Colonic mucosa (tissue), 4 donors: ENCODE results near the gene PHC3. TPM values are rescaled to one million over a fixed set of nuclear protein-coding genes. Genes with fewer than 3 reads are reported as not detected.

ENCODE experiments used
- DNase-seq: peaks from one replicate; pipeline ENCODE4 v3.0.0-alpha.2; 2020
- H3K27ac ChIP-seq: fragments of 200-600 bp; one replicate; pipeline ENCODE4 v1.8.0; 2021
- H3K27me3 ChIP-seq: fragments of 200-600 bp; one replicate; pipeline ENCODE4 v1.8.0; 2021
- H3K36me3 ChIP-seq: fragments of 200-600 bp; one replicate; pipeline ENCODE4 v1.8.0; 2021
- H3K4me1 ChIP-seq: fragments of 200-600 bp; one replicate; pipeline ENCODE4 v1.8.0; 2021; ENCODE audit warnings: mild to moderate bottlenecking
- H3K4me3 ChIP-seq: fragments of 200-600 bp; one replicate; pipeline ENCODE4 v1.8.0; 2021
- H3K9ac ChIP-seq, 2 donors: one replicate each; pipeline ENCODE4 v1.7.0; 2013; ENCODE audit warnings: control low read depth in 2 of 2, low read depth in 2 of 2, low read length in 2 of 2
- H3K9me3 ChIP-seq: fragments of 200-600 bp; one replicate; pipeline ENCODE4 v1.8.0; 2021
- CTCF ChIP-seq: fragments of 200-600 bp; IDR thresholded peaks from one replicate; pipeline ENCODE4 v1.8.0; 2022; ENCODE audit warnings: antibody characterized with exemption, mild to moderate bottlenecking
- intact Hi-C: fragments of 100-400 bp; cut with DNase I; formaldehyde crosslinking; loops from one replicate; pipeline ENCODE4 v1.14.1; 2022
- total RNA-seq, 2 donors: library from RNA; stranded (reverse); fragmentation: NEBNext Ultra II Directional in 1 of 2; extraction: Animal tissue kit (Norgen Biotek cat#: 25700) in 1 of 2; gene quantifications; one replicate each; pipeline ENCODE4 v1.2.1, GENCODE V29; 2021
- donor health status: healthy.
- donor health status: DM: no; HTN: no; CAD: no.
- donor health status: DM: no; HTN: no; CAD: no.

The PHC3 gene
- total RNA-seq, 2 donors from 2014 or later: 36.4 to 49.4 TPM

- no peak overlapping the region for H3K9ac ChIP-seq
- intact Hi-C loops: no loop called here
- no peak overlapping the region for H3K27ac ChIP-seq
- H3K36me3 ChIP-seq: no peaks in the 10 kb centered on the region
- H3K9me3 ChIP-seq: no peaks in the 10 kb centered on the region
- H3K4me1 ChIP-seq: no peaks in the 10 kb centered on the region
- H3K4me3 ChIP-seq: no peak overlapping the region
- DNase-seq: no peak
- no peaks in the 10 kb centered on the region for H3K27me3 ChIP-seq
- no peak for TF ChIP-seq CTCF
These were observed 25.9 kb downstream of the PHC3 start for GRCh38 chr3:170155604-170156003.

DNA sequence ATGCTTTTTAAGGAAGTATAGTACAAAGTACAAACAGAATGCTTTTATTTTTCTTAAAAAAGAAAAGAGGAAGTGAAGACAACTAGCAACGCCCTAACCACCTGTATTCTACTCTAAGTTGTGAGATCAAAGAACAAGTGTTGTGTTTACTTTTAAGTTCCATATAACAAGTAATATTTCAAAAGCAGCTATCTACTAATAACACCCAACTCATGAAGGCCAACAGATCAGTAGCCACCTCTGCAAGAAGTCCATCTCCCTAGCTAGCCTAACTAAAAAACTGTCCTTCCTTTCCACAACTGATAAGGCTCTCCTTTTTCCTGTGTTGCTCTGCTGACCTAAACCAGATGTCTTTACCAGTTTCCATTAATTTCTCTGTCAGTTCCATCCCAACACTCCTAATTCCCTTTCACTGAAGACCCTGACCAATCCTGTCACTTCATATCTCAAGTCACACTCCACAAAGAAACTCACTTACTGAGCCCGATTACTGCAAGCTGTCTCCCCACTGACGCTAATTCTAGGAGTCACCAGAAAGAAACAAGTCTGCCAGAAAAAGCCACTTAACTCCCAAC lies 26.9 kb downstream of the PHC3 start:
- peak overlapping the region; percentile 72 for H3K27ac ChIP-seq
- H3K9ac ChIP-seq: peak overlapping the region in 1 of 2 donors; percentile 38
- H3K4me3 ChIP-seq: no peak overlapping the region
- no peak for TF ChIP-seq CTCF
- intact Hi-C loops: no loop called here
- no peaks in the 10 kb centered on the region for H3K27me3 ChIP-seq
- no peaks in the 10 kb centered on the region for H3K36me3 ChIP-seq
- no peak for DNase-seq
- H3K4me1 ChIP-seq: no peaks in the 10 kb centered on the region
- H3K9me3 ChIP-seq: no peaks in the 10 kb centered on the region

DNA sequence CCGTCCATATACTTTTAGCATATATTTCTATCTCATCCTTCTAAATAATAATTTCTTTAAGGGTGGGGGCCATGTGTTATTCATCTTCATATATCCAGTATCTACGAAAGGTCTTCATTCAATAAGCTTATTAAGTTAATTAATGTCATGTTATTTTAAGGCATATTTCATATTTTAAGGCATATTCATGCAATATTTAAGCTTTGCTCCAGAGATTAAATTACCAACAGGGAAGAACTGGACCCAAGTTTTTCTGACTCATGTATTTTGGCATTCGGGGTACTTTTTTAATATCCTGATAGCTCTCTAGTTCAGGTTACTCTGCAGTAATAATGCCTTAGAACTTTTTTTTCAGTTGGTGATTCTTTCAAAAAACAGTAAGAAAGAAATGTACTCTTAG lies 27.4 kb downstream of the PHC3 start:
- Histone ChIP-seq H3K9ac (no peak overlapping the region), H3K27ac (peak overlapping the region; percentile 72), H3K27me3 (no peaks in the 10 kb centered on the region), H3K36me3 (no peaks in the 10 kb centered on the region), H3K9me3 (no peaks in the 10 kb centered on the region), H3K4me1 (no peaks in the 10 kb centered on the region), H3K4me3 (no peak overlapping the region)
- no peak for DNase-seq
- no peak for TF ChIP-seq CTCF
- intact Hi-C loops: no loop called here

DNA sequence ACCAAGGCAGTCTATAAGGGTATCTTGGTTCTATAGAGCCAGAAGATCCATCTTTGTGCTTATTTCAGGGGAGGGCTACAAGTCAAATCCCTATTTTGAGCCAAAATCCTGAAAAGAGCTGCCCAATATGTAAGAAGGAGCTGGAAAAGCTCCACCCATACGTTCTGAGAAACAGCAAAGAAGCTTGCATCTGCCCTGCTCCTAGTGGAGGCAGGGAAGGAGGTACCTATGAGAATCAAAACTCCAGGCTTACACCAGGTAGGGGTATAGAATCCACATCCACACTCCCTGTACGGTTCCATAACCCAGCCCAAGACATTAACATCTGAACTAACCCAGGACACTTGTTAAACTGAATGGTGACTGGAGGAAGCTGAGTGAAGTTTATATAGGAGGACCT lies 30.0 kb downstream of the PHC3 start:
- Histone ChIP-seq H3K4me1 (no peaks in the 10 kb centered on the region), H3K9me3 (no peaks in the 10 kb centered on the region), H3K9ac (no peak overlapping the region), H3K4me3 (no peak overlapping the region), H3K36me3 (peaks cover 5% of the 10 kb centered on the region), H3K27me3 (no peaks in the 10 kb centered on the region), H3K27ac (no peak overlapping the region)
- intact Hi-C loops: no loop called here
- TF ChIP-seq CTCF: no peak
- no peak for DNase-seq

DNA sequence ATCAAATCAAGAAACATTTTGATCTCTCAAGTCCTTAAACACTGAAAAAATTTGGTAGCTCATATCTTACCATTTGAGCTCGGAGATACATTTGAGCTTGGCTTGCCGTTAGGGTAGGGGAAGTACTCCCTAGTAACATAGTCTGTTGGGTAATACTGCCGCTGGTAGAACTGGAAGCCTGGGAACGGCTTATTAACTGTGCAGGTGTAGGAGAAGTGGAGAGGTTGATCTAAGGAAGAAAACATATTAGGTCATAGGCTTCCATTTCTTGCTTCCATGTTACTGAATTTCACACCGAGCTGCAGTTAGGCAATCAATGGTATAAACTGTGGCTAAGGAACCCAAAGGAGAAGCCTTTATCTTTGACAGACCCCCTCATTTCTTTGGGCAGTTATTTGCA lies 32.5 kb downstream of the PHC3 start:
- Histone ChIP-seq H3K36me3 (peaks cover 5% of the 10 kb centered on the region), H3K9ac (no peak overlapping the region), H3K9me3 (no peaks in the 10 kb centered on the region), H3K4me3 (no peak overlapping the region), H3K27ac (no peak overlapping the region), H3K27me3 (no peaks in the 10 kb centered on the region), H3K4me1 (no peaks in the 10 kb centered on the region)
- intact Hi-C loops: no loop called here
- no peak for TF ChIP-seq CTCF
- DNase-seq: no peak

DNA sequence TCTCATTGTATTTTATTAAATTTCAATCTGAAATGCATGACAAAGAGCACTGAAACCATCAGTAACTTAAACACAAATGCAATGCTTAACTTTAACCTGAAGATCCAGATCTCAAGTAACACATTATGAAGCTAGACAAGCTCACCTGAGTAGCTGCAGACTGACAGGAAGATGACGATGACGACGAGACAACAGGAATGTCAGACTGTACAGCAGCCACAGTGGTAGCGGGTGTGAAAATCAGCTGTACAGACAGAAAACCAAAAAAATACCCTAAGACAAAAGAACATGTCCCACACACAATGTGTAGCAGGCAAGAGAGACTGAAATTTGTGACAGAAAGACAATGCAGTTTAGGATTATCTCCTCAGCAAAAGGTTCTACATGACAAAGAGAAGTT lies 36.3 kb downstream of the PHC3 start:
- no peak overlapping the region for H3K9ac ChIP-seq
- H3K27ac ChIP-seq: no peak overlapping the region
- no peak for TF ChIP-seq CTCF
- H3K27me3 ChIP-seq: no peaks in the 10 kb centered on the region
- H3K4me3 ChIP-seq: no peak overlapping the region
- H3K9me3 ChIP-seq: no peaks in the 10 kb centered on the region
- H3K4me1 ChIP-seq: no peaks in the 10 kb centered on the region
- H3K36me3 ChIP-seq: peaks cover 5% of the 10 kb centered on the region
- DNase-seq: no peak
- intact Hi-C loops: no loop called here
